Peyer's patch (tissue), 4 donors: ENCODE measurements around the gene IL17C. TPM values are rescaled to one million over a fixed set of nuclear protein-coding genes. Genes with fewer than 3 reads are reported as not detected.

Experiments
- DNase-seq, 3 donors: peaks; one replicate each; pipeline ENCODE4 v3.0.0-alpha.2; 2017 to 2019
- H3K27ac ChIP-seq, 4 donors: fragments of 200-600 bp; sonication (generic); one replicate each; pipeline ENCODE4 v1.5.1; 2016 to 2019
- H3K27me3 ChIP-seq, 2 donors: fragments of 200-600 bp; sonication (generic); one replicate each; pipeline ENCODE4 v1.5.1; 2019
- H3K36me3 ChIP-seq, 3 donors: fragments of 200-600 bp; sonication (generic); one replicate each; pipeline ENCODE4 v1.5.1; 2016 to 2019
- H3K4me1 ChIP-seq, 4 donors: fragments of 200-600 bp; sonication (generic); one replicate each; pipeline ENCODE4 v1.5.1; 2016 to 2019
- H3K4me3 ChIP-seq, 4 donors: fragments of 200-600 bp; sonication (generic); 1 replicate in 3 of 4; 2 replicates in 1 of 4; pipeline ENCODE4 v1.5.1; 2016 to 2019; ENCODE audit warnings: mild to moderate bottlenecking in 1 of 4
- H3K9me3 ChIP-seq, 4 donors: fragments of 200-600 bp; sonication (generic); one replicate each; pipeline ENCODE4 v1.5.1; 2016 to 2019; ENCODE audit warnings: mild to moderate bottlenecking in 1 of 4
- CTCF ChIP-seq, 6 experiments: fragments of 450-650 bp in 4 of 6; fragments of 200-600 bp in 2 of 6; sonication (generic) in 1 of 6; IDR thresholded peaks; one replicate each; pipeline ENCODE4 v1.5.1; 2017 to 2019; ENCODE audit warnings: antibody characterized with exemption in 6 of 6, mild to moderate bottlenecking in 3 of 6, moderate library complexity in 1 of 6
- POLR2A ChIP-seq, 2 donors: fragments of 450-650 bp; IDR thresholded peaks; one replicate each; pipeline ENCODE4 v1.5.1; 2017; ENCODE audit warnings: antibody characterized with exemption in 2 of 2, mild to moderate bottlenecking in 2 of 2, moderate library complexity in 2 of 2
- total RNA-seq, 4 donors: library from RNA; depleted of rRNA; stranded (reverse); fragments of >200 nt; gene quantifications; one replicate each; pipeline ENCODE4 v1.1.0, GENCODE V29; 2016

The IL17C gene
- total RNA-seq, 4 donors from 2014 or later = not detected

GRCh38 chr16:88610909-88611812 lies 27.2 kb upstream of the IL17C start:
- H3K27me3 ChIP-seq = no peaks in the 10 kb centered on the region
- H3K27ac ChIP-seq = no peak overlapping the region
- H3K36me3 ChIP-seq = peaks cover 0 to 53% (median 0%) of the 10 kb centered on the region in 3 donors
- peaks cover 0 to 6% (median 2%) of the 10 kb centered on the region in 4 donors for H3K4me1 ChIP-seq
- no peak overlapping the region for H3K4me3 ChIP-seq
- H3K9me3 ChIP-seq = no peaks in the 10 kb centered on the region
- TF ChIP-seq CTCF (IDR thresholded peaks at IDR 0.05) = no peak
- TF ChIP-seq POLR2A (IDR thresholded peaks at IDR 0.05) = no peak
- DNase-seq = no peak

- Histone ChIP-seq H3K9me3 (no peaks in the 10 kb centered on the region), H3K36me3 (peaks cover 0 to 43% (median 0%) of the 10 kb centered on the region in 3 donors), H3K27me3 (no peaks in the 10 kb centered on the region), H3K4me1 (peaks cover 0 to 27% (median 5%) of the 10 kb centered on the region in 4 donors), H3K27ac (no peak overlapping the region), H3K4me3 (no peak overlapping the region)
- TF ChIP-seq CTCF (IDR thresholded peaks at IDR 0.05) (no peak), POLR2A (IDR thresholded peaks at IDR 0.05) (no peak)
- no peak for DNase-seq
Observed at GRCh38 chr16:88613293-88613692, 25.1 kb upstream of the IL17C start.

DNA sequence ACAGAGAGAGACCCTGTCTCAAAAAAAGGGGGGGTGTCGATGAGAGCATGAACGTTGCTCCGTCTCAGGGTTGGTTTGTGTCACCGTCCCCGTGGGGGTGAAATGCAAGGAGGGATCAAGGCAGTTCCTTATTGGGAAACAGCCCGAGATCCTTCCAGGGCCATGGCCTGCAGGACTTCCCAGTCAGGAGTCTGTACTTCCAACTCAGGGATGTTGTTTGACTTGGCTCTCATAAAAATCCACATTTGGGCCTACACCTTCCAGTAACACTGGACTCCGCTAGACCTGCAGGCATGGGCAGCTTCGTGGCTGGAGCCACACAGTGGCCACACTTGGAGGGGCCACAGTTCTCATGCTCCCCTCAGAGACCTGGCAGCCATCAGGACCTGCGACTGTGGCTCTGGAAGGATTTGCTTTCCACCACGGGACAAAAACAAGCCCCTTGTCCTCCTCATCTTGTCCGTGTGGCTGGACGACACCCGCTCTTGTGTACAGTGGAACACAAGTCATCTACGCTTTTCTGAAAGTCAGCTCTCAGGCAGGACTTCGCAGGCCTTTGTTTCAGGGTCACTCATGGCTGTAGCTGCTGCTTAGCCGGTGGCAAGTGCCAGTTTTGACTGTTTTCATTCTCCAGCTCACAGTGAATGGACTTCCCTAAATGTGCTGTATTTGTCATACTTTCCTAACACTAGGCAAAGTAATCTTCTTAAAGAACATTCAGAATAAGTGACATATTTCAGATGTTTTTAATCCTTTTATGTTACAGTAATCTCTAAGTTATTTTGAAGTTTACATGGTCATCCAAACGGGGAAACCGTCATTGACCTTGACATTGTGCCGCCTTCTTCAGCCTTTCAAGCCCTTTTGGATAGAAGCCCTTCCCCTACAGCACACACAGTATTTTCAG lies 24.2 kb upstream of the IL17C start:
- H3K27me3 ChIP-seq = no peaks in the 10 kb centered on the region
- DNase-seq = no peak
- H3K27ac ChIP-seq = no peak overlapping the region
- no peak overlapping the region for H3K4me3 ChIP-seq
- no peak for TF ChIP-seq POLR2A (IDR thresholded peaks at IDR 0.05)
- TF ChIP-seq CTCF (IDR thresholded peaks at IDR 0.05) = no peak
- H3K4me1 ChIP-seq = peaks cover 0 to 33% (median 5%) of the 10 kb centered on the region in 4 donors
- H3K9me3 ChIP-seq = no peaks in the 10 kb centered on the region
- H3K36me3 ChIP-seq = peaks cover 0 to 39% (median 0%) of the 10 kb centered on the region in 3 donors

GRCh38 chr16:88614818-88615580 lies 23.4 kb upstream of the IL17C start:
- Histone ChIP-seq H3K4me3 (no peak overlapping the region), H3K27ac (no peak overlapping the region), H3K4me1 (peaks cover 0 to 41% (median 5%) of the 10 kb centered on the region in 4 donors), H3K36me3 (peaks cover 0 to 31% (median 0%) of the 10 kb centered on the region in 3 donors), H3K9me3 (no peaks in the 10 kb centered on the region), H3K27me3 (no peaks in the 10 kb centered on the region)
- TF ChIP-seq POLR2A (IDR thresholded peaks at IDR 0.05) (no peak), CTCF (IDR thresholded peaks at IDR 0.05) (no peak)
- DNase-seq = no peak

DNA sequence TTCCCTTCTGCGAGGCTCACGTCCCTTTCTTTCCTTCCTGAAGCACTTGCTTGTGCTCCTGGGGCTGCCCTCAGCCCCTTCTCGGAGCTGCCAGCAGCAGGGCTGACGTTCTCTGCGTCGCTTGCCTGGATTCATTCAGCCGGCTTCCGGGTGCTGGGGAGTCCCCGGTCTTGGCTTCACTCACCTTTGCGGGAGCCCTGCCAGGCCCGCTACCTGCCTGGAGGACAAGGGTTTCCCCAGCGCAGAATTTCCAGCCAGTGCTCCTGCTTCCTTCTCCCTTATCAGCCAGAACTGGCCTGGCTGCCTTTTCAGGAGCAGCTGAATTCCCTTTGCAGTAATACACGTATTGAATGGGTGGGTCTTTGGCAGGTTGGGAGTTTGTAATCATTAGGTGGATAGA lies 22.1 kb upstream of the IL17C start:
- DNase-seq = peak in 2 of 3 donors; percentile 84 to 86
- no peaks in the 10 kb centered on the region for H3K27me3 ChIP-seq
- peak overlapping the region in 2 of 4 donors; percentile 19 to 55 for H3K27ac ChIP-seq
- TF ChIP-seq POLR2A (IDR thresholded peaks at IDR 0.05) (no peak), CTCF (IDR thresholded peaks at IDR 0.05) (no peak)
- peaks cover 0 to 42% (median 5%) of the 10 kb centered on the region in 4 donors for H3K4me1 ChIP-seq
- no peaks in the 10 kb centered on the region for H3K9me3 ChIP-seq
- peaks cover 0 to 17% (median 0%) of the 10 kb centered on the region in 3 donors for H3K36me3 ChIP-seq
- no peak overlapping the region for H3K4me3 ChIP-seq
